Activated CD4-positive, alpha-beta T cell treated with anti-CD3 and anti-CD28 coated beads, Interleukin-2, amount 50 U/mL, for 24 hours (primary cell): ENCODE measurements around the gene OR2AE1.
A peak's percentile ranks its signal among the peaks of the same experiment; 100 is the strongest.
"Not testable (repeated sequence)": the region's sequence is repeated elsewhere in the genome, so short reads cannot be mapped to it uniquely, and the experiment has no call there.

Experiments
- DNase-seq, 2 donors: peaks; one replicate each; pipeline ENCODE4 v3.0.0-alpha.2; 2020; ENCODE audit warnings: low read depth in 1 of 2, low spot score in 1 of 2

Gene OR2AE1

GRCh38 chr7:99876933-99877332 lies at the start of gene OR2AE1:
TSS of gene OR2AE1 (minus strand) at chr7:99877033. CDS start at chr7:99877033, 0 bp downstream.
- DNase-seq: no peak

- no peak for DNase-seq
Measured at GRCh38 chr7:99926321-99926720, 49.5 kb upstream of the OR2AE1 start.

GRCh38 chr7:99923200-99923599 lies 46.4 kb upstream of the OR2AE1 start:
- DNase-seq: no peak

GRCh38 chr7:99920149-99920548 lies 43.3 kb upstream of the OR2AE1 start:
- DNase-seq: no peak

- no peak for DNase-seq
Measured at GRCh38 chr7:99919814-99920112, 42.9 kb upstream of the OR2AE1 start.

- DNase-seq: peak; percentile 85 to 91
Measured at GRCh38 chr7:99918959-99919813, 42.4 kb upstream of the OR2AE1 start, which contains the start of gene TRIM4. TSS of gene TRIM4 (minus strand) at chr7:99919530. CDS start at chr7:99919401, 129 bp downstream.

- DNase-seq: no peak
Measured at GRCh38 chr7:99910976-99911375, 34.1 kb upstream of the OR2AE1 start.

GRCh38 chr7:99901581-99901980 lies 24.7 kb upstream of the OR2AE1 start:
- no peak for DNase-seq

GRCh38 chr7:99899830-99900519 lies 23.1 kb upstream of the OR2AE1 start:
- DNase-seq: no peak

- DNase-seq: no peak
Measured at GRCh38 chr7:99898836-99899235, 22.0 kb upstream of the OR2AE1 start.

- DNase-seq: no peak
Measured at GRCh38 chr7:99898023-99898357, 21.2 kb upstream of the OR2AE1 start.

- no peak for DNase-seq
Measured at GRCh38 chr7:99897322-99898022, 20.6 kb upstream of the OR2AE1 start.

- no peak for DNase-seq
Measured at GRCh38 chr7:99894738-99895137, 17.9 kb upstream of the OR2AE1 start.

GRCh38 chr7:99893280-99893679 lies 16.4 kb upstream of the OR2AE1 start:
- DNase-seq: no peak

GRCh38 chr7:99890348-99890747 lies 13.5 kb upstream of the OR2AE1 start:
- DNase-seq: not testable (repeated sequence)

- not testable (repeated sequence) for DNase-seq
Measured at GRCh38 chr7:99888366-99888765, 11.5 kb upstream of the OR2AE1 start.

- DNase-seq: no peak
Measured at GRCh38 chr7:99881370-99881769, 4.5 kb upstream of the OR2AE1 start.

- no peak for DNase-seq
Measured at GRCh38 chr7:99876491-99876890, 342 bp downstream of the OR2AE1 start.

- DNase-seq: no peak
Measured at GRCh38 chr7:99868246-99868645, 8.6 kb downstream of the OR2AE1 start.

- DNase-seq: not testable (repeated sequence)
Measured at GRCh38 chr7:99867477-99867876, 9.4 kb downstream of the OR2AE1 start.

- DNase-seq: no peak
Measured at GRCh38 chr7:99863847-99864440, 12.9 kb downstream of the OR2AE1 start.
